GM03348 (cell line): ENCODE results near the gene AMH.

Experiments
- DNase-seq: peaks from one replicate; pipeline ENCODE4 v3.0.0; 2012; ENCODE audit warnings: low spot score

AMH gene

GRCh38 chr19:2235381-2236063, 13.6 kb upstream of the AMH start:
- peak; percentile 56 for DNase-seq

- DNase-seq, result no peak
Observed at GRCh38 chr19:2236064-2236313, 13.1 kb upstream of the AMH start.

- DNase-seq, result peak; percentile 100
Observed at GRCh38 chr19:2236314-2237050, 12.6 kb upstream of the AMH start, which contains the start of the genes PLEKHJ1 and SF3A2. Gene PLEKHJ1 (minus strand): TSS chr19:2236329. CDS start chr19:2236248, 81 bp downstream. Gene SF3A2 (plus strand): TSS chr19:2236824. CDS start chr19:2243419, 6,595 bp downstream.

- DNase-seq, result no peak
Observed at GRCh38 chr19:2237051-2237868, 11.9 kb upstream of the AMH start.

GRCh38 chr19:2237869-2238153, 11.3 kb upstream of the AMH start:
- no peak for DNase-seq

- no peak for DNase-seq
Observed at GRCh38 chr19:2239173-2239572, 9.9 kb upstream of the AMH start.

GRCh38 chr19:2239771-2240770, 9.1 kb upstream of the AMH start:
- no peak for DNase-seq

GRCh38 chr19:2240881-2241760, 8.0 kb upstream of the AMH start:
- DNase-seq, result no peak

GRCh38 chr19:2242092-2242537, 7.0 kb upstream of the AMH start:
- no peak for DNase-seq

GRCh38 chr19:2242816-2243215, 6.3 kb upstream of the AMH start:
- DNase-seq, result no peak

GRCh38 chr19:2243274-2244124, 5.6 kb upstream of the AMH start:
- no peak for DNase-seq

GRCh38 chr19:2244125-2244411, 5.1 kb upstream of the AMH start:
- DNase-seq, result no peak

GRCh38 chr19:2244486-2244885, 4.6 kb upstream of the AMH start:
- DNase-seq, result no peak

- DNase-seq, result no peak
Observed at GRCh38 chr19:2245273-2245672, 3.9 kb upstream of the AMH start.

GRCh38 chr19:2246014-2246620, 3.0 kb upstream of the AMH start:
- DNase-seq, result no peak

- no peak for DNase-seq
Observed at GRCh38 chr19:2246801-2247361, 2.2 kb upstream of the AMH start.

GRCh38 chr19:2247433-2248101, 1.6 kb upstream of the AMH start:
- DNase-seq, result no peak

- no peak for DNase-seq
Observed at GRCh38 chr19:2248136-2249009, 750 bp upstream of the AMH start.
